Subcutaneous abdominal adipose tissue (tissue), 5 donors: ENCODE measurements around the gene MRPL10.
"Not testable (repeated sequence)": the region's sequence is repeated elsewhere in the genome, so short reads cannot be mapped to it uniquely, and the experiment has no call there.

ENCODE experiments used
- H3K27ac ChIP-seq: one replicate; pipeline ENCODE4 v1.7.0; 2013; ENCODE audit warnings: low read depth, mild to moderate bottlenecking, inconsistent platforms, low read length, moderate library complexity
- H3K27me3 ChIP-seq, 5 donors: one replicate each; pipeline ENCODE4 v1.7.0; 2013; ENCODE audit warnings: low read length in 5 of 5, inconsistent platforms in 1 of 5; ENCODE audit not compliant: control insufficient read depth in 5 of 5, insufficient read depth in 4 of 5
- H3K36me3 ChIP-seq, 5 donors: one replicate each; pipeline ENCODE4 v1.7.0; 2013; ENCODE audit warnings: low read length in 5 of 5; ENCODE audit not compliant: control insufficient read depth in 5 of 5, insufficient read depth in 5 of 5
- H3K4me1 ChIP-seq, 5 donors: one replicate each; pipeline ENCODE4 v1.7.0; 2013; ENCODE audit warnings: low read length in 5 of 5, mild to moderate bottlenecking in 3 of 5, moderate library complexity in 1 of 5; ENCODE audit not compliant: control insufficient read depth in 5 of 5, insufficient read depth in 5 of 5
- H3K4me3 ChIP-seq, 5 donors: one replicate each; pipeline ENCODE4 v1.7.0; 2013; ENCODE audit warnings: low read length in 5 of 5, low read depth in 1 of 5
- H3K9ac ChIP-seq, 5 donors: one replicate each; pipeline ENCODE4 v1.7.0; 2013; ENCODE audit warnings: low read length in 5 of 5, mild to moderate bottlenecking in 4 of 5, moderate library complexity in 3 of 5
- H3K9me3 ChIP-seq, 5 donors: one replicate each; pipeline ENCODE4 v1.7.0; 2013; ENCODE audit warnings: low read length in 5 of 5; ENCODE audit not compliant: control insufficient read depth in 5 of 5
- donor health status: healthy.
- donor health status: healthy.
- donor health status: healthy.
- donor health status: healthy.
- donor health status: healthy.

MRPL10 gene

GRCh38 chr17:47781397-47781796 is 49.9 kb downstream of the MRPL10 start:
- Histone ChIP-seq H3K27me3 (peaks cover 13 to 25% (median 18%) of the 10 kb centered on the region in 5 donors), H3K4me1 (no peaks in the 10 kb centered on the region), H3K4me3 (no peak overlapping the region), H3K36me3 (no peaks in the 10 kb centered on the region), H3K9ac (no peak overlapping the region), H3K27ac (no peak overlapping the region), H3K9me3 (no peaks in the 10 kb centered on the region)

DNA sequence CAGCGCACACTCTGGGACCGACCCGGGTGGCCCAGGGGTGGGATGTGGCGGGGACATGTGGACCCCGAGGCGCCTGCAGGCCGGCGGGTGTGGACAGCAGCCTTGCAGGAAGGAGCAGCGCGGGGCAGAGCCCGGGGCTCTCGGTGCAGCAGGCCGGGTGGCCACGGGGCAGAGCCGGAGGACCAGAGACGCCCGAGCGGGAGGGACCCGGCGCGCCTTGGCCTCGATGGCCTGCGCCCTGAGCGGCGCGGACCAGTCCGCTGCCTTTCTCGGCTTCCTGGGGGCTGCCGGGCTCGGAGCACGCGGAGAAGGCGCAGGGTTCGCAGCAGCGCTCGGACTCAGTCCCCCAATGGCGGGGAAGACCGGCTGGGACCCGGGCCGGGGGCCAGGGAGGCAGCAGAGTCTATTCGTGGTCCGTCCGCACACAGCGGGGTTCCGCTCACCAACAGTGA is 53.1 kb downstream of the MRPL10 start:
- no peaks in the 10 kb centered on the region for H3K36me3 ChIP-seq
- no peak overlapping the region for H3K4me3 ChIP-seq
- H3K9me3 ChIP-seq = no peaks in the 10 kb centered on the region
- peaks cover 27 to 44% (median 40%) of the 10 kb centered on the region in 5 donors for H3K27me3 ChIP-seq
- no peak overlapping the region for H3K27ac ChIP-seq
- H3K4me1 ChIP-seq = no peaks in the 10 kb centered on the region
- H3K9ac ChIP-seq = no peak overlapping the region

DNA sequence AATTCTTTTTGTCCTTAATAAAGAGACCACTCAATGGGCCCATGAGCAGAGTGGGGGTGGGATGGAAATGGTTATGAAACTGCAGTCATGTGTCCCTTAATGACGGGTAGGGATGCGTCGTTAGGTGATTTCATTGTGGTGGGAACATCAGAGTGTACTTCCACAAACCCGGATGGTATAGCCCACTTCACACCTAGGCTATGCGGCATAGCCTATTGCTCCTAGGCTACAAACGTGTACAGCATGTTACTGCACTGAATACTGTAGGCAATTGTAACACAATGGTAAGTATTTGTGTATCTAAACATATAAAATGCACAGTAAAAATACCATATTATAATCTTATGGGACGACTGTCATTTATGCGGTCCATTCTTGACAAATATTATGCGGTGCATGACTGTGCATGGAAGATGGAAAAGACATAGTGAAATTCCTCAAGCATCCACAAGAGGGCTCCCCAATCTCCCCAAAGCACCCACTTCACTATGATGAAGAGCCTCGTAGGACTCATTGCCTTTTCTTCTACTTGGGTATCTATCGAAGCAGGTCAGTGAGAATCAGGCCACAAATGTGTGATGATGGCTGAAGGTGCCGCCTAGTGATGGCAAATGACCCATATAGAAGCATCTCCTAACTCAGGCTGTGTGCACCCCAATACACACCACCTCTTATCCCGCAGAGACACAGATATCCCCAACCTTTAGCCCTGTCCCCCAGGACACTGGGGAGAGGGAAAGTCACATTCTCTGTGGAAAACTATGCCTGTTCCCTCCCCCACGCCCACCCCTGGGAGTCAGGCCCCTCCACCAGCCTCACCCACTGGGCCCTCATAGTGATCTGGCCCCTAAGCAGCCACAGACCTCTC is 54.8 kb downstream of the MRPL10 start:
- H3K4me3 ChIP-seq = no peak overlapping the region
- peaks cover 26 to 44% (median 40%) of the 10 kb centered on the region in 5 donors for H3K27me3 ChIP-seq

GRCh38 chr17:47774987-47775580 is 56.3 kb downstream of the MRPL10 start:
- H3K9me3 ChIP-seq = no peaks in the 10 kb centered on the region
- peaks cover 23 to 40% (median 37%) of the 10 kb centered on the region in 5 donors for H3K27me3 ChIP-seq
- no peaks in the 10 kb centered on the region for H3K4me1 ChIP-seq
- H3K9ac ChIP-seq = no peak overlapping the region
- no peak overlapping the region for H3K4me3 ChIP-seq
- no peaks in the 10 kb centered on the region for H3K36me3 ChIP-seq
- H3K27ac ChIP-seq = no peak overlapping the region

More for the DNA sequence above, 54.8 kb downstream of the MRPL10 start:
- Histone ChIP-seq H3K9ac (no peak overlapping the region), H3K36me3 (no peaks in the 10 kb centered on the region), H3K27ac (no peak overlapping the region), H3K9me3 (no peaks in the 10 kb centered on the region), H3K4me1 (no peaks in the 10 kb centered on the region)

GRCh38 chr17:47774331-47774730 is 57.0 kb downstream of the MRPL10 start:
- peaks cover 23 to 40% (median 37%) of the 10 kb centered on the region in 5 donors for H3K27me3 ChIP-seq

GRCh38 chr17:47773649-47774048 is 57.7 kb downstream of the MRPL10 start:
- H3K9me3 ChIP-seq, H3K4me1 ChIP-seq, H3K9ac ChIP-seq, H3K36me3 ChIP-seq, H3K4me3 ChIP-seq, H3K27ac ChIP-seq: not testable (repeated sequence)
- peaks cover 23 to 40% (median 36%) of the 10 kb centered on the region in 5 donors for H3K27me3 ChIP-seq

More at GRCh38 chr17:47774331-47774730, 57.0 kb downstream of the MRPL10 start:
- Histone ChIP-seq H3K27ac (no peak overlapping the region), H3K9ac (no peak overlapping the region), H3K36me3 (no peaks in the 10 kb centered on the region), H3K9me3 (no peaks in the 10 kb centered on the region), H3K4me1 (no peaks in the 10 kb centered on the region), H3K4me3 (no peak overlapping the region)
